Measurements from ENCODE around the gene GNA15.

Gene GNA15

DNA sequence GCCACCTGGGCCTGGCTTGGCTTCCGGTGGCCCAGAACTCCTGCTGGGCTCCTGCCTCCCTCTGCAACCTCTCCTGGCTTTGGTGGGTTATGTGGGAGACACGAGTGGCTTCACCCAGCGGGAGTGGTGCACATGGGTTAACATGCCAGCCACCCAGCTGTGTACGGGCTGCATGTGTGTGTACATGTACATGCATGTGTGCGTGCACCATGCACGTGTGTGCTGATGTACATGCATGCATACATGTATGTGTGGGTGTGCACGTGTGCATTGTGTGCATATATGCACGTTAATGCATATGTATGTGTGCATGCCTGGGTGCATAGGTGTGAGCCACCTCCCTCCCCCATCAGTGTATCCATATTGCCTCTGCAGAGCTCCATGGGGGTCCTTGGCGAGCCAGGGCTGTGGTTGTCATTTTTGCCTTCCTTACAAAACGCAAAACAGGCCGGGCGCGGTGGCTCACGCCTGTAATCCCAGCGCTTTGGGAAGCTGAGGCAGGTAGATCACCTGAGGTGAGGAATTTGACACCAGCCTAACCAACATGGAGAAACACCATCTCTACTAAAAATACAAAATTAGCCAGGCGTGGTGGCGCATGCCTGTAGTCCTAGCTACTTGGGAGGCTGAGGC is 29.2 kb upstream of the GNA15 start:
- DNase-seq, result no peak

DNA sequence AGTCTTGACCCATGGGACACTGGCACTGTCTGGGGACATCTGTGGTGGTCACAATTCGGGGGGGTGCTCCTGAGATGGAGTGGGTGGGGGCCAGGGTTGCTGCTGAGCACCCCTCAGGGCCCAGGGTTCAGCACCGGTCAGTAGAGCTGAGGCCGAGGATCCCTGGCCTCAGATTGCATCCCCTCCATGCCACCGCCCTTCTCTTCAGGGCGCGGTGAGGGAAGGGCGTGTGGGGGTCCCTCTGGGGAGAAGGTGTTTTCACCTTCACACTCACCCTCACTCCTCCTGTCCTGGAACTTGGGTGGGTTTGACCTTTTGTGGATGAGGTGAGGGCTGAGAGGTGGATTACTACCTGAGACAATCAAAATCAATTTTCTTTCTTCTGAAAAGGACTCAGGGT is 28.2 kb upstream of the GNA15 start:
- no peak for DNase-seq

DNA sequence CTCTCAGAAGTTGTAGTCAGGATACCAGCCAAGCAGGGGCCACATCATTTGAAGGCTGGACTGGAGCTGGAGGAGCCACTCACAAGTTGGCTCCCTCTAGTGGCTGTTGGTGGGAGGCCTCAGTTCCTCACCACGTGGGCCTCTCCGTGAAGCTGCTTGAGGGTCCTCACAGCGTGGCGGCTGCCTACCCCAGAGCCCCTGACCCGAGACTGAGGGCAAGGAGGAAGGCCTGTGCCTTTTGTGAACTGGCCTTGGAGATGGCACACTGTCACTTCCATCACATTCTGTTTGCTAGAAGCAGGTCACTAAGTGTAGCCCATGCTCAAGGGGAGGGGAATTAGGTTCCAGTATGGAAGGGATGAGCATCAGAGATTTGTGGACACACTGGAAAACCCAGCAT is 27.1 kb upstream of the GNA15 start:
- DNase-seq, result peak; percentile 43

DNA sequence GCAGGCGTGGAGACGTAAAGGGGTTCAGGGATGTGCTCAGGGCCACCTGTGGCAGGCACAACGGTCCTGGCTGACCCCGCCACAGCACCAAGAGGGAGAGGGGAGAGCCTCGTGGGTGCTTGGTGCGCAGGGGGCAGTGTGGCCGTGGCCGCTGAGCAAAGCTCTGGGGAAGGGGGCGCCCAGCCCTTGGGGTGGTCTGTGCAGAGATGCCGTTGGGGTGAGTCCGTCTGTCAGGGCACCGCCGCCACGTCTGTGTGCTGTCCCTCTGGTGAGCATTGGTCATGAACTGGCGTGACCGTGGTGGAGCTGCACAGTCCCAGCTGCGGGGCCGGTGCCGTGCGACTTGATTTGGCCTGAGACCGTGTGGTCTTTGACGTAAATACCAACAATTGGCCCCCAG is 26.3 kb upstream of the GNA15 start:
- DNase-seq, result no peak

DNA sequence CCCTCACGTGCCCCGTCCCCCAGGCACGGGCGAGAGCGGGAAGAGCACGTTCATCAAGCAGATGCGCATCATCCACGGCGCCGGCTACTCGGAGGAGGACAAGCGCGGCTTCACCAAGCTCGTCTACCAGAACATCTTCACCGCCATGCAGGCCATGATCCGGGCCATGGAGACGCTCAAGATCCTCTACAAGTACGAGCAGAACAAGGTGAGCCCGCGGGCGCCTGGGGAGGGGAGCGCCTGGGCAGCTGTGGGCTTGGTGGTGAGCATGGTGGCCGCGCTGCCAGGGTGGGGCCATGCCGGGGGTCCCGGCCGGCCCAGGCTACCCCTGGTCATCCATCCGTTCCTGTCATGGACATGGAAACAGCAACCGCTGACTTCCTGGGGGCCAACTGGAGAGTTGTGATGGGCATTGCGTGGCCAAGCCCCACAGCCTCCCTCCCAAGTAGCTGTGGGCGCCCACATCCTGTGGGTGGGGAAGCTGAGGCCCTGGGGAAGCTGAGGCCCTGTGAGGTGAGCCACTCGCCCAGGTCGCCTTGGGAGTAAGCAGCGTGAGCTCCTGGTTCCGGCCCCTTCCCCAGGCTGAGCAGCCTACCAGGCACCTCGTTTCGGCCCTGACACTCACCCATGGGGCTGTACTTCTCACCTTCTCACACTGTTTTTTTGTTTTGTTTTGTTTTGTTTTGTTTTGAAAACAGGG is 25.6 kb upstream of the GNA15 start:
- DNase-seq, result no peak

DNA sequence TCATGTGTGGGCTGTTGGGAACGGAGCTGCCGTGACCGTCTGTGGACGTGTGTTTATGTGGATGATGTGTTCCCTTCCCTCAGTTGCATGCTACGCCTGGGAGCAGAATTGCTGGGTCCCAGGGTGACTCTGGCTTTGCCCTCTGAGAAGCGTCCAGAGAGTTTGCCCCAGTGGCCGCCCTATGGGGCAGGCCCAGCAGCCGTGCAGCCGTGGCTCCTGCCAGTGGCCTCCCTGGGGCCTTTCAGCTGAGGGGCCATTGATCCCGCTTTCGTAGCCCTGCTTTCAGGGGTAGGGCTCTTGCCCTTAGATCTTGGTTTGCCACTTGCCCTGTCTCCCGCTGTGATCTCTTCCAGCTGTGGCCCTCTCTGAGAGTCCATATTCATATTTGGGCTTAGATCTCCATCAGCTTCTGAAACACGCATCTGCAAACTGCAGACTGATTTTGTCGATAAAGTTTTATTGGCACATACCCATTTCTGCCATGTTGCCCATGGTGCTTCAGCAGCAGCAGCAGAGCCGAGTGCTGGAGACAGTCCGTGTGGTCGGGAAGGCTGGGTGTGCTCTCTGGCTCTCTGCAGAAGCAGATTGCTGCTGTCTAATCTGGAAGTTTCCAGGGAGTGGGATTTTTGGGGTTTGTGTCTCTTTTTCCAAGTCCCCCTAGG is 24.1 kb upstream of the GNA15 start:
- no peak for DNase-seq

DNA sequence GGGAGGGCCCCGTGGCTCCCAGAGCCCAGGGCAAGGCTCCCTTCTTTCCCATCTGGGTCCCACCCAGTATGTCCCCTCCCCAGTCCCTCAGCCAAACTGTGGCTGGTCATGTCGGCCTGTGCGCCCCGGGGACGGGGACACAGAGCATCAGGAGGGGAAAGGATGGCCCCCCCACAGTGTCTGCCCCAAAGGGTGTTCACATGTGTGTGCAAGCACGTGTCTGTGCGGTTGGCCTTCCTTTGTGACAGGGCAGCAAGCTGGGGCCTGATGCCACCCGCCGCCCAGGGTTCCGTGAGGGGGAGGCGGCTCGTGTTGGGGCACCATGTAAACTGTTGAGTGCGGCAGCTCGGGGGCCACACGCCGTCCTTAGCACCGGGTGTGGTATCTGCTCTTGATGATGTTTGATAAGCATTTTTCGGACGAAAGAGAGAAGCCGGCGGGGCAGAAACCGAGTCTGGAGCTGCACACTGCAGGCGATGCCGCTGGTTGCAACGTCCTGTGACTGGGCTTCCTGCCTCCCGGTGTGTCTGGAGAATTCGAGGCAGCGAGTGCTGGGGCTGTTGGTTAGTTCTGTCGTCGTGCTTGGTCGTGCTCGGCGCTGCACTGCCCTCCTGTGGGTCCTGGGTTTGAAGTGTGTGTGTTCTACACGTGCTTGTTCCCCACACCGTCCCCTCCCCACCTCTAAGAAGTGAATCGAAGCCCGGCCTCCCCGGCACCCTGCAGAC is 23.3 kb upstream of the GNA15 start:
- no peak for DNase-seq

DNA sequence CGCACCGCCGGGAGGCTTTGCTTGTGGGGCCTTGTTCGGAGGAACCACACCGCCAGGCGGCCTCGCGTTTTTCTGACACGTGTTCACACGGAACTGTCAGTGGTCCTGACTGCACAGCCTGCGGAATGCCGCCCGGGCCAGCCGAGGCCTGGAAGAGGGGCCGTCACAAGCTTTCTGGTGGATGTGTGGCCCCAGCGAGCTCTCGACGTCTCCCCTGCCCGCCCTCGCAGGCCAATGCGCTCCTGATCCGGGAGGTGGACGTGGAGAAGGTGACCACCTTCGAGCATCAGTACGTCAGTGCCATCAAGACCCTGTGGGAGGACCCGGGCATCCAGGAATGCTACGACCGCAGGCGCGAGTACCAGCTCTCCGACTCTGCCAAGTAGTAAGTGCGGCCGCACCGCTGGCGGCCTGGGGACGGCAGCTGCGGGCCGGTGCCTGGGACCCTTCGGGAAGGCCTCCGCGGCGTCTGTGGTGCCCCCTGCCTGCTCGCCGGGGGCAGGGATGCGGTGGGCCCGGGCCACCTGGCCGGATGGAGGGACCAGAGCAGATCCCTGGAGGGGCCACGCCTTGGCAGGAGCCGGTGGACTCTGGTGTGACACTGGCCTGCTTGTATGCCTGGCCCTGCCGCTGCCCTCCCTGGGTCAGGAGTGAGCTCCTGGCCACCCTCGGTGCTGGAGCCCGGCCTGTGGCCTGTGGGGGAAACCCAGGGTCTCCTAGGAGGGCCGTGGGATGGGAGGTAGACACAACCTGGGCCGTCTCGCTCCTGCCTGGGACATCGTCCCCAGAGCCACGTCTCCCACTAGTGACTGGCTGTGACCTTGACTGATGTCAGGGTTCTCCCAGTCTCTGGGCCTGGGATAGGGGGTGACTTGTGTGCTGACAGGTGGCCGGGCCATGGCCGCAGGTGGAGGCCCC is 22.5 kb upstream of the GNA15 start:
- no peak for DNase-seq

DNA sequence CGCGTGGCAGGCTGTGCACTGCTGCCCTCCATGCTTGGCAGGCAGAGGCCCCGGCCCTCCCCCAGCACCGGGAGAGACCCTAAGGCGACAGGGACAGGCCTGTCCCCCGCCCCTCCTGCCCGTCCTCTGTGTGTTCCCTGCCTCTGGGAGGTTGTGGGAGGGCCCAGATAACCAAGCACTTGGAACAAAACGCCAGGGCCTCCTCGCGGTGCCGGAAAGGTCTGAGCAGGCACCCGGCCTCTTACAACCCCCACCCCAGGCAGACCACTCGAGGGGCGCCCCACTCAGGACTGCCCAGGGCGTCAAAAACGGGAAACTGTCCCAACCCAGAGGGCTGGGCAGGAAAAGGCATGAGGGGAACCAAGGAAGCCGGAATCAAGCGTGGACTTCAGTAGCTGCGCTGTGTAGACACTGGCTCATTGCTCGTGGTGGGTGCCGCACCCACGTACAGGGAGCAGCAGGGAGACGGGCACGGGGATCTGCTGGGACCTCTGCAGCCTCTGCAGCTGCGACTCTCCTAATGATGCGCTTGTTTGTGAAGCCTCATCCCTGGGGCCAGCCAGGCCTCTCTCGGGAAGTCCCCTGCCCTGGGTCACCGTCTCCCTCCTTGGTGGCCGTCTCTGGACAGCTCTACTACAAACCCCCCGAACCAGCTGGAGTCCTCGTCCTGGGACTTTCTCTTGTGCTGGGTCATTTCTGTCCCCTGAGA is 21.7 kb upstream of the GNA15 start:
- no peak for DNase-seq

DNA sequence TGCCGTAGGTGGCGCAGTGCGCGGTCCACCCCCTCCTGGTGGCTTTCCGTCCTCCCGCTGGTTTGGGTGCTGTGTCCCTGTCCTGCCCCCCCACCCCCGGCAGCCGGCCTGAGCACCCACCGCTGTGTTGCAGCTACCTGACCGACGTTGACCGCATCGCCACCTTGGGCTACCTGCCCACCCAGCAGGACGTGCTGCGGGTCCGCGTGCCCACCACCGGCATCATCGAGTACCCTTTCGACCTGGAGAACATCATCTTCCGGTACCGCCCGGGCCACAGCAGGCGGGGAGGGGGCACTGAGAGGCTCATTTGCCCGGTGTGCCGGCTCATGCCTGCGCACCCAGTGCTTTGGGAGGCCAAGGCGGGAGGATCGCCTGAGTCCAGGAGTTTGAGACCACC is 21.0 kb upstream of the GNA15 start:
- no peak for DNase-seq

DNA sequence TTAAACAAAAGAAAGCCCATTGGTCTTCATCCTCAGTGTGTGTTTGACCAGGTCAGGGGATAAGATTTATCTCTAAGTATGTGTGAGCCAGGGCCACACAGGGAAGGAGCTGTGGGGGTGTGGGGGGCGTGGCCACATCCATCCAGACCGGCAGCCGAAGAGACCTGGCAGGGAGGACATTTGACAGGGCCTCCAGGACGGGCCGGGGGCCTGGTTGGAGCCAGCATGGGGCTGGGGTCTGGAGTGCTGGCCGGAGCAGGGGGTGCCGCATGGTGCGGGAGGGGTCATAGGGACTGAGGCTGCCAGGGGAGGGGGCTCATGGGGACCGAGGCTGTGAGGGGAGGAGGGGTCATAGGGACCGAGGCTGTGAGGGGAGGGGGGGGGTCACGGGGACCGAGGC is 20.4 kb upstream of the GNA15 start:
- no peak for DNase-seq

DNA sequence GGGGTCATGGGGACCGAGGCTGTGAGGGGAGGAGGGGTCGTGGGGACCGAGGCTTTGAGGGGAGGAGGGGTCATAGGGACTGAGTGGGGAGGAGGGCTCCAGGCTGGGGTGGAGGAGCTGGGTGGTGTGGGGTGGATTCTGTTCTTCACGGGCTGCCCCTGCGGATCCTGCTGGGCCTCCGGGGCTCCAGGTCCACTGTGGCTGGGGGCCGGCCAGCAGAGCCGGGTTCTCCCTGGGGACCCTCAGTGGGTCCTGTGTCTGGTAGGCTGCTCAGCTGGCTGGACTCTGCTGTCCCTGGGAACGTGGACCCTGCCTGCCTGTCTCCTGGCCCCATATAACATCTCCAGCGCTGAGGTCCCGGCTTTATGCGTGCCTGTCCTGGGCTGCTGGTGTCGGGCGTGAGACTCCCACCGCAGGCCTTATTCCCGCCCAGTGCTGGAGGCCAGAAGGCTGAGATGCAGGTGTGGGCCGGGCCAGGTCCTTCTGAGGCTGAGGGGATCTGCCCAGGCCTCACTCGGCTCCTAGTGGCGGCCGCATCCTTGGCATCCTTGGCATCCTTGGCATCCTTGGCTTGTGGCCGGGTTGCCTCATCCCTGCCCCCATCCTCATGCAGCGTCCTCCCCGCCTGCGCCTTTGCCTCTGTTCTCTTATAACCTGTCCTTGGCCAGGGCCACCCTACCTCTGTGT is 19.8 kb upstream of the GNA15 start:
- DNase-seq, result no peak

DNA sequence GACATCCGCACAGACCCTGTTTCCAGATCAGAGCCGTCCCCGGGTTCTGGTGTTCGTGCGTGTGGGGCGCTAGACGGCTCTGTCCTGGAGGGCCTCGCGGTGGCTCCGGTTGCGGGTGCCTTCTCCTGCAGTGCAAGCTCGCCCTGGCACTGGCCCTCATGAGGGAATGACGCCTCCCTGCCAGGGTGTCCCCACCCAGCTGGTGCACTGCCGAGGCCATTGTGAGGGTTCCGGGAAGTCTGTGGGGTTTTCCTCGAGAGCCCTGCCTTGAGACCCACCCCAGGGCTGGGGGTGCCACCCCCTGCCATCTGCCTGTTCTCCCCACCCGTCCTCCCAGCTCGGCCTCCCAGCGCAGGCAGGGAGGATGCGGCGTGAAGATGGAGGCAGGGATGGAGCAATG is 19.2 kb upstream of the GNA15 start:
- no peak for DNase-seq

DNA sequence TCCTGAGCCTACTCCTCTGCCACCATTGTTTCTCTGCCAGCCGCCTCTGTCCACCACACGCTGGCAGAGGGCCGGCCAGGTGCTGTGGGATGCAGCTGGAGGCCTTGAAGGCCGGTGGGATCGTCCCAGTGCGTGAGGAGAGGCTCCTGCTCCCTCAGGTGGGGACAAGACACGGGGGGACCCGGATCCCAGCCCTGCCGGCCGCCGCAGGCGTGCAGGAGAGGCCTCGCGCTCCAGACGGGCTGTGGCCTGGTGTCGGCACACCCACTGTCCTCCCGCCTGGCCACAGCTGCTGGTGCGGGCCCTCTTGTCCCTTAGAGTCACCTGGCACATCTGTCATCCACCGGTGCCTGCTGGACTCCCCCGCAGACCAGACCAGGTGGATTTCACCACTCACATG is 18.1 kb upstream of the GNA15 start:
- no peak for DNase-seq

DNA sequence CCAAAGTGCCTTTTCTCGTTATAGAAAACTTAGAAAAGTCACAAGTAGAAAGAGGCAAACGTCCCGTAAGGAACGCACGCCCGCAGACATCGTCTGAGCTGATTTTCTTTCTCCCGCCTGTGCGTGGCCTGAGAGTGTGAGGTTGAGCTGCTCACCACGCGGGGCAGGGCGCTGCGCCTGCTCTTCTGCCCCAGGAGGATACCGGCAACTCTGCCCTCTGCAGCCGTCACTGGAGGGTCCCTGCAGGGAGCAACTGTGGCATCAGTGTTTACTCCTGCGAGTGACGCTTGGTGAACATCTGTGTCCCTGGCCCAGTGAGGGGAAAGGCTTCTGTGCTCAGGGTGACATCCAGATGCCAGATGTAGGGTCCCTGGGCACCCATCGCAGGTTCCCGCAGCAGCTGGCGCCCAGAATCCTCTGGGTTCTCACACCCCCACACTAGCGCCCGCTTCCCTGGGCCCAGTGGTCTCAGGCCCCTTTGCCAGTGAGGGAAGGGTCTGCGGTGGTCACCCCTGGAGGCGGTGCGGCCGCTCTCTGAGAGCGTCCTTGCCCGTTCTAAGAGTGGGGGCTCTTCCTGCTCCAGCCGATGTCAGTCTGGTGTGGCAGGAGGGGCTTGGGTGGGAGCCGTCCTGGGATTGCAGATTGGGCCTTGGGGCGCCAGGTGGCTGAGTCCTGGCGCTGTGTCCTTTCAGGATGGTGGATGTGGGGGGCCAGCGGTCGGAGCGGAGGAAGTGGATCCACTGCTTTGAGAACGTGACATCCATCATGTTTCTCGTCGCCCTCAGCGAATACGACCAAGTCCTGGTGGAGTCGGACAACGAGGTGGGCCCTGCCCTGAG is 17.4 kb upstream of the GNA15 start:
- no peak for DNase-seq

DNA sequence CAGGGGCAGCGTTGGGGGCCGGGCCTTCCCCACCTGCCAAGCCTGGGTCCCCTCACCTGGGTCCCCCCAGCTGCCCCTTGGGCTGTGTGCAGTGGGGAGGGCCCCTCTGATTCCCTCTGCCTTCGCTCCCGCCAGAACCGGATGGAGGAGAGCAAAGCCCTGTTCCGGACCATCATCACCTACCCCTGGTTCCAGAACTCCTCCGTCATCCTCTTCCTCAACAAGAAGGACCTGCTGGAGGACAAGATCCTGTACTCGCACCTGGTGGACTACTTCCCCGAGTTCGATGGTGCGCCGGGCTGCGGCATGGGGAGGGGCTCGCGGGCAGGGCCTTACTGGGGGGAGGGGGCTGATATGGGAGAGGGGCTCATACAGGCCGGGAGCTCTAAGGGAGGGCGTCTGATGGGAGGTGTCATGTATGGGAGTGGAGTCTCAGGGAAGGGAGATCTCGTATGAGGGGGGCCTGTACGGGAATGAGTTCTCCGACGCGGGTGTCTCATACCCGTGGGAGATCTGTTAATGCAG is 16.7 kb upstream of the GNA15 start:
- DNase-seq, result no peak

DNA sequence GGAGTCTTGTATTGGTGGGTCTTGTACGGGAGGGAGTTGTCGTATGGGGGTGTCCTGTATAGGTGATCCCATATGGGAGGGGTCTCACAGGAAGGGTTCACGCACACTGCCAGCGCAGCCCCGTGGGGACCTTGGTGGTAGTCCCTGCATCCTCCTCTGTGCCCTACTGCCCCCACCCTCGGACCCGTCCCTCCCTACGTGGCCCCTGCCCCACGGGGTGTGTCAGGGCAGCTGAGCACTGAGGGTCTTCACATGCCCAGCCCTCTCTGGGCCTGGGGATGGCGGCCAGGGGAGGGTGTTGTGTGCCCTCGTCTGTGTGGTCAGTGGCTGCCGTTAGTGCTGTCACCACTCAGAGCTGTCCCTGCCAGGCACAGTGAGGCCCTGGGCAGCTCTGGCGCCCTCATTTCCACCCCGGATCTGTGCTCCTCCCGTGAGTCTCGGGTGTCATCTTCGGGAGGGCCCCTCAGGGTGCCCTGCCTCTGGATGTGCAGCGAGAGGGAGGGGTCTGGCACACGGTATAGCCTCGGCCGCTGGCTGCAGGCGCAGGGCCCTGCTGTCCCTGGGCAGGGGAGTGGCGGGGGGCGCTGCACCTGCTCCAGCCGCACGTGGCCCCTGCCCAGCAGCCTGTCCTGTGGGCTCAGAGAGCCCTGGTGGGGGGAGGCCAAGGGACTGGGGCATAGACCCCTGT is 16.0 kb upstream of the GNA15 start:
- no peak for DNase-seq

DNA sequence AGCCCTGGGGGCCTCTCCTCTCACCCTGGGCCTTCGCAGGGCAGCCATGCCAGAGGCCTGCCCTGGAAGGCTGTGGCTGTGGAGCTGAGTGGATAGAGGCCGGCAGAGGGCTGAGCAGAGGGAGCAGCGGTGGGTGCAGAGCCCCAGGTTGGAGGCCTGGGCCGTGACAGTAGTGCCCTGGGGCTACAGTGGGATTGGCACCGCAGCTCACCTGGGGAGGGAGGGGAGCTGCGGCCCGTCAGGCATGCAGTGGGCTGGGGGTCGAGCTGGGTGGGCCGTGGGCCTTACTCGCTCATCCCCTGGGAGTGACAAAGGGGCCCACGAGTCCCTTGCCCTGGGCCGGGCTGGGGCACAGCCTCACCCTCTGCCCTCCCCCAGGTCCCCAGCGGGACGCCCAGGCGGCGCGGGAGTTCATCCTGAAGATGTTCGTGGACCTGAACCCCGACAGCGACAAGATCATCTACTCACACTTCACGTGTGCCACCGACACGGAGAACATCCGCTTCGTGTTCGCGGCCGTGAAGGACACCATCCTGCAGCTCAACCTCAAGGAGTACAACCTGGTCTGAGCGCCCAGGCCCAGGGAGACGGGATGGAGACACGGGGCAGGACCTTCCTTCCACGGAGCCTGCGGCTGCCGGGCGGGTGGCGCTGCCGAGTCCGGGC is 15.1 kb upstream of the GNA15 start:
- DNase-seq, result no peak

DNA sequence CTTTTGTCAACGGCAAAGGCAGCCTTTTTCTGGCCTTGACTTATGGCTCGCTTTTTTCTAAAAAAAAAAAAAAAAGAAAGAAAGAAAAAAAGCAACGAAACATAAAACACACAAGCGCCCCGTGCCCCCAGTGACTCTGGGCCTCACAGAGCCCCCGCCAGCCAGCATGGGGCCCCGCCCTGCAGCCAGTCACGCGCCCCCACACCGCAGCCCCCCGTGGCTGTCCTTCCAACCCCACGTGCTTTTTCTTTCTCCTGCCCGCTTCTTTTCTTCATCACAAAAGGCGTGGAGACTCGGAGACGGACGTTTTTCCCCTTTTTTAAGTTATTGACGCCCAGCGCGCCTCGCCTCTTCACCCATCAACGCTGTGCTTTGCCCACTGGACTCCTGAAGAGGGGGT is 14.4 kb upstream of the GNA15 start:
- DNase-seq, result no peak

Measured in NCI-H146 (cell line).